Ovary (tissue), 9 donors: ENCODE data around the gene RAB15. TPM values are rescaled to one million over a fixed set of nuclear protein-coding genes. Genes with fewer than 3 reads are reported as not detected.

Experiments
- DNase-seq, 5 donors: peaks; one replicate each; pipeline ENCODE4 v3.0.0-alpha.2; 2019 to 2020
- H3K27ac ChIP-seq, 2 donors: fragments of 200-600 bp; one replicate each; pipeline versions ENCODE4 v1.5.1 to v1.8.0; 2019 to 2022
- H3K27me3 ChIP-seq: fragments of 200-600 bp; one replicate; pipeline ENCODE4 v1.8.0; 2022
- H3K36me3 ChIP-seq: fragments of 200-600 bp; sonication (generic); one replicate; pipeline ENCODE4 v1.5.1; 2019
- H3K4me1 ChIP-seq: one replicate; pipeline ENCODE4 v1.8.1; 2013; ENCODE audit warnings: mild to moderate bottlenecking, moderate library complexity; ENCODE audit not compliant: insufficient read depth
- H3K4me3 ChIP-seq: fragments of 200-600 bp; sonication (generic); one replicate; pipeline ENCODE4 v1.5.1; 2017
- H3K9me3 ChIP-seq, 2 donors: fragments of 200-600 bp in 1 of 2; sonication (generic) in 1 of 2; one replicate each; pipeline versions ENCODE4 v1.5.1 to v1.8.1; 2013 to 2019; ENCODE audit warnings: mild to moderate bottlenecking in 1 of 2, moderate library complexity in 1 of 2
- CTCF ChIP-seq, 3 donors: fragments of 450-650 bp in 2 of 3; fragments of 200-600 bp in 1 of 3; IDR thresholded peaks; one replicate each; pipeline versions ENCODE4 v1.5.1 to v1.8.0; 2016 to 2022; ENCODE audit warnings: antibody characterized with exemption in 3 of 3, mild to moderate bottlenecking in 1 of 3
- EP300 ChIP-seq: sonication (generic); formaldehyde crosslinking; IDR thresholded peaks from one replicate; pipeline ENCODE4 v1.6.1; 2017; ENCODE audit warnings: antibody characterized with exemption
- POLR2A ChIP-seq: fragments of 450-650 bp; IDR thresholded peaks from one replicate; pipeline ENCODE4 v1.6.1; 2017; ENCODE audit warnings: antibody characterized with exemption, mild to moderate bottlenecking, moderate library complexity
- WGBS, 3 donors: extraction: QIAGEN DNeasy Blood & Tissue Kit in 1 of 3; methylation state at CpG; one replicate each; pipeline versions ENCODE4 v1.1.5 to v1.1.7; 2013 to 2017; 5-methylcytosine and 5-hydroxymethylcytosine counted together
- intact Hi-C, 4 donors: fragments of 100-400 bp; cut with DNase I; formaldehyde crosslinking; loops; one replicate each; pipeline versions ENCODE4 v1.11.0 to v1.15.1; 2022 to 2023
- polyA plus RNA-seq, 2 donors: library from polyadenylated mRNA; stranded (reverse); fragments of 200-250 nt in 1 of 2; fragments of 350-450 nt in 1 of 2; fragmentation: Illumina TruSeq in 1 of 2; extraction: RNeasy Lipid Tissue Mini Kit (QIAGEN cat#74804) in 1 of 2; gene quantifications; one replicate each; pipeline ENCODE4 v1.2.3, GENCODE V29; 2013 to 2014
- total RNA-seq, 7 donors: library from RNA; depleted of rRNA in 2 of 7; stranded (reverse); fragments of >200 nt in 2 of 7; fragmentation: NEBNext Ultra II Directional in 3 of 7; extraction: Animal tissue kit (Norgen Biotek cat#: 25700) in 3 of 7; gene quantifications; one replicate each; pipeline versions ENCODE4 v1.1.0 to v1.2.4, GENCODE V29; 2016 to 2023
- donor health status: DM: no; HTN: no; CAD: no; lungs with moderate emphysema.
- donor health status: DM: no; HTN: no; CAD: no.
- donor health status: Bipolar disorder and iron deficiency.
- donor health status: DM: yes; HTN: yes; CAD: no.
- donor health status: DM: no; HTN: no; CAD: no.
- donor health status: DM: yes; HTN: yes; CAD: no.

RAB15 gene
- total and polyA plus RNA-seq, 9 donors: 0.83 to 5.7 (median 2.5) TPM

GRCh38 chr14:64943556-64943955 lies 28.6 kb downstream of the RAB15 start:
- Histone ChIP-seq H3K27me3 (no peaks in the 10 kb centered on the region), H3K4me3 (no peak overlapping the region), H3K4me1 (peaks cover 2% of the 10 kb centered on the region), H3K27ac (no peak overlapping the region), H3K36me3 (no peaks in the 10 kb centered on the region), H3K9me3 (no peaks in the 10 kb centered on the region)
- intact Hi-C loops: no loop called here
- DNase-seq: no peak
- WGBS, 3 donors: 84 to 91% (median 88%) methylated on average over 6 of the region's 6 CpGs
- TF ChIP-seq CTCF (IDR thresholded peaks at IDR 0.05) (no peak), POLR2A (no peak), EP300 (no peak)

GRCh38 chr14:64942531-64943111 lies 29.5 kb downstream of the RAB15 start, which contains the start of gene GPX2:
Gene GPX2, minus strand, starts transcription at chr14:64942745. Its CDS starts 19 bp downstream, at chr14:64942726.
- no peak within 1 kb of the TSS for H3K27ac ChIP-seq
- H3K9me3 ChIP-seq: no peaks in the 10 kb centered on the region

GRCh38 chr14:64940336-64940910 lies 31.7 kb downstream of the RAB15 start:
- no peaks in the 10 kb centered on the region for H3K9me3 ChIP-seq
- peaks cover 11% of the 10 kb centered on the region for H3K4me1 ChIP-seq
- H3K36me3 ChIP-seq: no peaks in the 10 kb centered on the region
- H3K27ac ChIP-seq: no peak overlapping the region
- no peak for TF ChIP-seq CTCF (IDR thresholded peaks at IDR 0.05)
- 92 to 96% (median 93%) methylated on average over 3 of the region's 3 CpGs for WGBS, 3 donors
- H3K4me3 ChIP-seq: no peak overlapping the region
- intact Hi-C loops: no loop called here
- H3K27me3 ChIP-seq: no peaks in the 10 kb centered on the region
- DNase-seq: no peak

More at GRCh38 chr14:64942531-64943111, 29.5 kb downstream of the RAB15 start, which contains the start of gene GPX2:
- 85 to 89% (median 87%) methylated on average over 13 of the region's 13 CpGs for WGBS, 3 donors
- no peaks in the 10 kb centered on the region for H3K27me3 ChIP-seq
- no peaks in the 10 kb centered on the region for H3K36me3 ChIP-seq
- peaks cover 4% of the 10 kb centered on the region for H3K4me1 ChIP-seq
- intact Hi-C loops: no loop called here
- no peak within 1 kb of the TSS for H3K4me3 ChIP-seq
- no peak for TF ChIP-seq CTCF (IDR thresholded peaks at IDR 0.05)
- TF ChIP-seq EP300: no peak
- no peak for TF ChIP-seq POLR2A
- no peak for DNase-seq

GRCh38 chr14:64939817-64940190 lies 32.3 kb downstream of the RAB15 start:
- Histone ChIP-seq H3K27me3 (no peaks in the 10 kb centered on the region), H3K27ac (no peak overlapping the region), H3K4me3 (no peak overlapping the region), H3K9me3 (no peaks in the 10 kb centered on the region), H3K36me3 (no peaks in the 10 kb centered on the region), H3K4me1 (peaks cover 13% of the 10 kb centered on the region)
- intact Hi-C loops: loop anchor here in 1 of 4 donors (10.0 kb wide), 1 partner anchor 265 kb away; no protein-coding TSS in a partner anchor
- no peak for DNase-seq
- TF ChIP-seq POLR2A (no peak), EP300 (no peak), CTCF (IDR thresholded peaks at IDR 0.05) (no peak)
- WGBS, 3 donors: 15 to 25% (median 18%) methylated on average over 3 of the region's 3 CpGs
